ENCODE measurements around the gene PRMT3.

- TF ChIP-seq, protein P1, sequence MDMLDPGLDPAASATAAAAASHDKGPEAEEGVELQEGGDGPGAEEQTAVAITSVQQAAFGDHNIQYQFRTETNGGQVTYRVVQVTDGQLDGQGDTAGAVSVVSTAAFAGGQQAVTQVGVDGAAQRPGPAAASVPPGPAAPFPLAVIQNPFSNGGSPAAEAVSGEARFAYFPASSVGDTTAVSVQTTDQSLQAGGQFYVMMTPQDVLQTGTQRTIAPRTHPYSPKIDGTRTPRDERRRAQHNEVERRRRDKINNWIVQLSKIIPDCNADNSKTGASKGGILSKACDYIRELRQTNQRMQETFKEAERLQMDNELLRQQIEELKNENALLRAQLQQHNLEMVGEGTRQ (CRISPR knock-in tag; IDR thresholded peaks at IDR 0.05) = no peak
- TF ChIP-seq ELF4 (CRISPR knock-in tag; IDR thresholded peaks at IDR 0.05; ENCODE audit: low read depth) (no peak), RELA (CRISPR knock-in tag; IDR thresholded peaks at IDR 0.05; ENCODE audit: borderline replicate concordance) (no peak), CREM (CRISPR knock-in tag; IDR thresholded peaks at IDR 0.05) (no peak), ATF3 (CRISPR knock-in tag; conservative IDR thresholded peaks at IDR 0.05) (no peak), ZBTB21 (CRISPR knock-in tag; IDR thresholded peaks at IDR 0.05; ENCODE audit: borderline replicate concordance) (no peak), ATF2 (CRISPR knock-in tag; IDR thresholded peaks at IDR 0.05; ENCODE audit: borderline replicate concordance, low read depth) (no peak)
- TF ChIP-seq, protein P2, sequence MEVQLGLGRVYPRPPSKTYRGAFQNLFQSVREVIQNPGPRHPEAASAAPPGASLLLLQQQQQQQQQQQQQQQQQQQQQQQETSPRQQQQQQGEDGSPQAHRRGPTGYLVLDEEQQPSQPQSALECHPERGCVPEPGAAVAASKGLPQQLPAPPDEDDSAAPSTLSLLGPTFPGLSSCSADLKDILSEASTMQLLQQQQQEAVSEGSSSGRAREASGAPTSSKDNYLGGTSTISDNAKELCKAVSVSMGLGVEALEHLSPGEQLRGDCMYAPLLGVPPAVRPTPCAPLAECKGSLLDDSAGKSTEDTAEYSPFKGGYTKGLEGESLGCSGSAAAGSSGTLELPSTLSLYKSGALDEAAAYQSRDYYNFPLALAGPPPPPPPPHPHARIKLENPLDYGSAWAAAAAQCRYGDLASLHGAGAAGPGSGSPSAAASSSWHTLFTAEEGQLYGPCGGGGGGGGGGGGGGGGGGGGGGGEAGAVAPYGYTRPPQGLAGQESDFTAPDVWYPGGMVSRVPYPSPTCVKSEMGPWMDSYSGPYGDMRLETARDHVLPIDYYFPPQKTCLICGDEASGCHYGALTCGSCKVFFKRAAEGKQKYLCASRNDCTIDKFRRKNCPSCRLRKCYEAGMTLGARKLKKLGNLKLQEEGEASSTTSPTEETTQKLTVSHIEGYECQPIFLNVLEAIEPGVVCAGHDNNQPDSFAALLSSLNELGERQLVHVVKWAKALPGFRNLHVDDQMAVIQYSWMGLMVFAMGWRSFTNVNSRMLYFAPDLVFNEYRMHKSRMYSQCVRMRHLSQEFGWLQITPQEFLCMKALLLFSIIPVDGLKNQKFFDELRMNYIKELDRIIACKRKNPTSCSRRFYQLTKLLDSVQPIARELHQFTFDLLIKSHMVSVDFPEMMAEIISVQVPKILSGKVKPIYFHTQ (CRISPR knock-in tag; IDR thresholded peaks at IDR 0.05) = no peak
- TF ChIP-seq, protein P3, sequence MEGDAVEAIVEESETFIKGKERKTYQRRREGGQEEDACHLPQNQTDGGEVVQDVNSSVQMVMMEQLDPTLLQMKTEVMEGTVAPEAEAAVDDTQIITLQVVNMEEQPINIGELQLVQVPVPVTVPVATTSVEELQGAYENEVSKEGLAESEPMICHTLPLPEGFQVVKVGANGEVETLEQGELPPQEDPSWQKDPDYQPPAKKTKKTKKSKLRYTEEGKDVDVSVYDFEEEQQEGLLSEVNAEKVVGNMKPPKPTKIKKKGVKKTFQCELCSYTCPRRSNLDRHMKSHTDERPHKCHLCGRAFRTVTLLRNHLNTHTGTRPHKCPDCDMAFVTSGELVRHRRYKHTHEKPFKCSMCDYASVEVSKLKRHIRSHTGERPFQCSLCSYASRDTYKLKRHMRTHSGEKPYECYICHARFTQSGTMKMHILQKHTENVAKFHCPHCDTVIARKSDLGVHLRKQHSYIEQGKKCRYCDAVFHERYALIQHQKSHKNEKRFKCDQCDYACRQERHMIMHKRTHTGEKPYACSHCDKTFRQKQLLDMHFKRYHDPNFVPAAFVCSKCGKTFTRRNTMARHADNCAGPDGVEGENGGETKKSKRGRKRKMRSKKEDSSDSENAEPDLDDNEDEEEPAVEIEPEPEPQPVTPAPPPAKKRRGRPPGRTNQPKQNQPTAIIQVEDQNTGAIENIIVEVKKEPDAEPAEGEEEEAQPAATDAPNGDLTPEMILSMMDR (IDR thresholded peaks at IDR 0.05) = no peak
- TF ChIP-seq, protein P4, sequence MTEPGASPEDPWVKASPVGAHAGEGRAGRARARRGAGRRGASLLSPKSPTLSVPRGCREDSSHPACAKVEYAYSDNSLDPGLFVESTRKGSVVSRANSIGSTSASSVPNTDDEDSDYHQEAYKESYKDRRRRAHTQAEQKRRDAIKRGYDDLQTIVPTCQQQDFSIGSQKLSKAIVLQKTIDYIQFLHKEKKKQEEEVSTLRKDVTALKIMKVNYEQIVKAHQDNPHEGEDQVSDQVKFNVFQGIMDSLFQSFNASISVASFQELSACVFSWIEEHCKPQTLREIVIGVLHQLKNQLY (CRISPR knock-in tag; IDR thresholded peaks at IDR 0.05) = no peak
- TF ChIP-seq, protein P5, sequence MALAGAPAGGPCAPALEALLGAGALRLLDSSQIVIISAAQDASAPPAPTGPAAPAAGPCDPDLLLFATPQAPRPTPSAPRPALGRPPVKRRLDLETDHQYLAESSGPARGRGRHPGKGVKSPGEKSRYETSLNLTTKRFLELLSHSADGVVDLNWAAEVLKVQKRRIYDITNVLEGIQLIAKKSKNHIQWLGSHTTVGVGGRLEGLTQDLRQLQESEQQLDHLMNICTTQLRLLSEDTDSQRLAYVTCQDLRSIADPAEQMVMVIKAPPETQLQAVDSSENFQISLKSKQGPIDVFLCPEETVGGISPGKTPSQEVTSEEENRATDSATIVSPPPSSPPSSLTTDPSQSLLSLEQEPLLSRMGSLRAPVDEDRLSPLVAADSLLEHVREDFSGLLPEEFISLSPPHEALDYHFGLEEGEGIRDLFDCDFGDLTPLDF (CRISPR knock-in tag; IDR thresholded peaks at IDR 0.05) = no peak
Measured at GRCh38 chr11:20544603-20545237, 157.2 kb downstream of the PRMT3 start.

Measured in WTC11 (cell line).